T-helper 17 cell (primary cell): ENCODE results near the gene LONP1. TPM values are rescaled to one million over a fixed set of nuclear protein-coding genes. Genes with fewer than 3 reads are reported as not detected.
"Not testable (repeated sequence)": the region's sequence is repeated elsewhere in the genome, so short reads cannot be mapped to it uniquely, and the experiment has no call there.

ENCODE experiments used
- ATAC-seq: fragments of 150-1000 bp; cut with Tn5 transposase; 2 replicates; pipeline ENCODE4 v1.10.0; 2021; ENCODE audit warnings: mild to moderate bottlenecking, moderate library complexity
- DNase-seq, 3 donors: peaks; one replicate each; pipeline versions ENCODE4 v3.0.0 to v3.0.0-alpha.2; 2020 to 2021
- H3K9me3 ChIP-seq: one replicate; pipeline ENCODE4 v1.7.0; 2013; ENCODE audit warnings: low read length, mild to moderate bottlenecking; ENCODE audit not compliant: control insufficient read depth, poor library complexity, severe bottlenecking
- H3K27ac Mint-ChIP-seq: one replicate; pipeline ENCODE4 v1.8.0; 2022; ENCODE audit warnings: mild to moderate bottlenecking, moderate library complexity, mixed read lengths
- H3K27me3 Mint-ChIP-seq: one replicate; pipeline ENCODE4 v1.8.0; 2022; ENCODE audit warnings: mixed read lengths
- H3K36me3 Mint-ChIP-seq: one replicate; pipeline ENCODE4 v1.8.0; 2022; ENCODE audit warnings: low read depth, mixed read lengths
- H3K4me1 Mint-ChIP-seq: one replicate; pipeline ENCODE4 v1.8.0; 2022; ENCODE audit warnings: mild to moderate bottlenecking, mixed read lengths
- H3K4me3 Mint-ChIP-seq: one replicate; pipeline ENCODE4 v1.8.0; 2022; ENCODE audit warnings: mild to moderate bottlenecking, moderate library complexity, mixed read lengths
- total RNA-seq, 4 donors: library from RNA in 2 of 4; stranded (reverse) in 2 of 4; gene quantifications; one replicate each; pipeline ENCODE4 v1.2.3 and lab custom pipeline; 2022 to 2026

LONP1 gene
- total RNA-seq, 2 donors from 2014 or later, result 61.0 to 65.2 TPM

DNA sequence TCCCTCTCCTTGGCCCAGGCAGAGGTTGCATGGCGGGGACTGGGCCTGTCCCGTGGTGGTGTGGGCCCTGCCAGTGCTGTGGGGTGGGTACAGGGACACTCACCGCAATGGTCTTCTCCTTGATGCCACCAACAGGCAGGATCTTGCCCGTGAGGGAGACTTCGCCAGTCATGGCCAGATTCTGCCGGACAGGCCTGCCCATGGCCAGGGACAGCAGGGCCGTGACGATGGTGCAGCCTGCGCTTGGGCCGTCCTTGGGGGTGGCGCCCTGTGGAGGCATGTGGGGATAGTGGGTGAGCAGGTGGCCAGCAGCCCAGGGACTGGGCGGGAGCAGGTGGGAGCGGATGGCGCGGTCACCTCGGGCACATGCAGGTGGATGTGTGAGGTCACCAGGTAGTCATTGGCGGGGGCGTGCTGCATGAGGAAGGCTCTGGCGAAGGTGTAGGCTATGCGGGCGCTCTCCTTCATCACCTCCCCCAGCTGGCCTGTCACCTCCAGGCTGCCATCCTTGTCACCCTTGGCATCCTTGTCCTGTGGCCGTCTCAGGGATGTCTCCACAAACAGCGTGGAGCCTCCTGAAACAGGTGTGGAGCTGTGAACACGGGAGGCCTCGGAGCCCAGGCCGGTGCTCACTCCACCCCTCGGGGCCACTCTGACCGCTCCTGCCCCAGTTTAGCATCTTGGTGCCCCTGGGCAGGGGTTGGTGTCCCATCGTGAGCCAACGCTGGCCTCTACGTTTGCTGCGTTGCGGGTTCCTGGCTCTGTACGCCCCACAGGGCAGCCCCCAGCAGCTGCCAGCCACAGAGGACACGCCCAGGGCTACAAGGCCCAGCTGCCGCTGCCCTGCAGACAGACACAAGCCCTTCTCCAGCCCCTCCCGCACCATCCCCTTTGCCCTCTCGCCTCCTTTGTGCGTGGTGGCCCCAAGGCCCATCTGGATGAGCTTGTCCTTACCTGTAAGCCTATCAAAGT, 26.5 kb downstream of the LONP1 start:
- H3K4me3 Mint-ChIP-seq, result peak overlapping the region; percentile 52

DNA sequence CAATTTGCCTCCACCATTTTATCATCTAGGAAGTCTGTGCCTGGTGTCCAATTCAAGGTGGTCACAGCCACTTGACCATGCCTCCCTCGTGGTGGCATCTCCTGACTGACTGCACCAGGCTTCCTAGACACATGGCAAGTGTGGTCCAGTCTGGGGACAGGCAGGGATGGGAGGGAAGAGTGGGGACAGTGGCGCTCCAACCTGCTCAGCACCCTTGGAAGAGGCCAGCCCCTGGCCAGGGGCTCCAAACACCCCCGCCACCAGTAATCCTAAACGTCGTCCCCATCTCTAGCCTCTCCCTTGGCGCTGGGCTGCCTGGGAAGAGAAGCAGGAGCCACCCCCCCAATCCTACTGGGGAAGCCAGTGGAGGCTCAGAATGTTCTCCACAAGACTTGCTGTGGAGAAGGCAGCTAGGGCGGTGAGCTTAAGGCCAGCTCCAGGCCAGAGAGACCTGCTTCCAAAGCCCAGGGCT, 27.2 kb downstream of the LONP1 start:
- Mint-ChIP-seq H3K36me3 (no peaks in the 10 kb centered on the region), H3K4me3 (peak overlapping the region; percentile 52), H3K27me3 (no peaks in the 10 kb centered on the region), H3K4me1 (peaks cover 33% of the 10 kb centered on the region), H3K27ac (peak overlapping the region; percentile 97)
- DNase-seq (no peak), ATAC-seq (no peak)
- H3K9me3 ChIP-seq, result no peaks in the 10 kb centered on the region

More for the DNA sequence above, 26.5 kb downstream of the LONP1 start:
- peaks cover 29% of the 10 kb centered on the region for H3K4me1 Mint-ChIP-seq
- H3K9me3 ChIP-seq, result no peaks in the 10 kb centered on the region
- ATAC-seq, result no peak
- DNase-seq, result no peak
- H3K27me3 Mint-ChIP-seq, result no peaks in the 10 kb centered on the region
- peak overlapping the region; percentile 97 for H3K27ac Mint-ChIP-seq
- H3K36me3 Mint-ChIP-seq, result no peaks in the 10 kb centered on the region

DNA sequence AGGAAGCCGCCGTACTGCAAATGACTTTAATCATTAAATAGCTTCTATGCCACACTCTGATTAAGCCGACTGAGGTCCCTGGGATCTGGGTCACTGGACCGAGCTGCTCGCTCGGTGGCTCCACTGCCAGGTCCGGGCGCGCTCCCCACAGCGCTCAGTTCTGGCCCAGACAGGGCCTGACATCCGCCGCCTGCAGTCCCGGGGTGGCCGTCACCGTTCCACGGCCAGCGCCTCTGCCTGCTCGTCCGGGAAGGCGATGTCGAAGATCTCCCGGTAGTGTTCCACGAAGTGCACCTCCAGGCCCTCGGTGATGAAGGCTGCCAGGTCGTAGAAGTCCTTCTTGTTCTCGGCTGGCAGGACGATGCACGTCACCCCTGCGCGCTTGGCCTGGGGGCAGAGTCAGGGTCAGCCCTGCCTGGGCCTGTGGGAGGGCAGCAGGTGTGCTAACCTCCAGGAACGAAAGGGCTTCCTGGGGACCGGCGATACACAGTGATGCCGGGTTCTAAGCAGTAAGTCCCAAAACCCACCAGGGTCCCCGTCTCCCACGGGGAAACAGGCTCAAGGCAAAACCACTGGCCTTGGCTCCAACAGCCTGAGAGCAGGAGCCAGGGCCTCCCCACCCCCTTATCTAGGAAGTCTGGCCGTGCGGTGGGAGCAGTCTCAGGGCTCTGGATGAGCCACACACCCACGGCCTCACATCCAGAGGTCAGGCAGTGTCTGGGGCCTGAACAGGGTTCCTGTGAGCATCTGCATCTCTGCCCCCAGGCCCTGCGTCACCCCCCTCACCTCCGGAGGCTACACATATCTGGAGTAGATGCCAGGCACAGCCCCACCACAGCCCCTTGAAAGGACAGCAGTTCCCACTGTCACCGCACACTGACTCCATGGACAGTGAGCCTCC, 27.9 kb downstream of the LONP1 start:
- Mint-ChIP-seq H3K27me3 (no peaks in the 10 kb centered on the region), H3K36me3 (no peaks in the 10 kb centered on the region), H3K4me1 (peaks cover 33% of the 10 kb centered on the region), H3K4me3 (peak overlapping the region; percentile 96), H3K27ac (peak overlapping the region; percentile 97)
- ATAC-seq (no peak), DNase-seq (no peak)
- H3K9me3 ChIP-seq, result no peaks in the 10 kb centered on the region

DNA sequence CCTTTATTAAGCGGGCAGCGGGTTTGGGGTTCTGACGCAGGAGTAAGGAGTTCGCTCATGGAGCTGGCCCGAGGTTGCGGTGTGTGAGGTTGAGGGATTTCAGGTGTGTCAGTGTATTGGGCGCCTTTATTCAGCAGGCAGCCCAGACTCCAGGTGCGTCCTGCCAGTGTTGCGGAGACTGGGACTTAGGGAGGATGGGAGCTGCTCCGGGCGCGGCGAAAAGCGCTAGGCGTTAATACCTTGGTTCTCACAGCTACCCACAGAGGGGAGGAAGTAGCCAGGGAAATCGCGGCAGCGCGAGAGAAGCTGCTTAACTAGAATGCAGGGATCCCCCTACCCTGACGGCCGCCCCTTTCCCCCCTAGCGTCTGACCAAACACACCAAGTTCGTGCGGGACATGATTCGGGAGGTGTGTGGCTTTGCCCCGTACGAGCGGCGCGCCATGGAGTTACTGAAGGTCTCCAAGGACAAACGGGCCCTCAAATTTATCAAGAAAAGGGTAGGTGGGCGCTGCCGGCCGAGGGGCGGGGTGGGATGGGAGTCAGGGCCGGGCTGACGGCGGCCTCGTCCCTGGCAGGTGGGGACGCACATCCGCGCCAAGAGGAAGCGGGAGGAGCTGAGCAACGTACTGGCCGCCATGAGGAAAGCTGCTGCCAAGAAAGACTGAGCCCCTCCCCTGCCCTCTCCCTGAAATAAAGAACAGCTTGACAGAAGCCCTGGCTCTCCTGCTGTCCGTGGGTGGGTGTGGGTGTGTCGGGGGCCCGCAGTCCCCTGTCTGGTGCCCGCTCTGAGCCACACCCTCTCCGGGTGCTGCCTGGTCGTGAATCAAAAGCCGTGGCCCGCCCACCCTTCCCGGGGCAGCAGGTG, 28.8 kb downstream of the LONP1 start:
- peak in 1 of 3 donors; percentile 30 for DNase-seq
- H3K27ac Mint-ChIP-seq, result peak overlapping the region; percentile 97
- no peaks in the 10 kb centered on the region for H3K27me3 Mint-ChIP-seq
- H3K36me3 Mint-ChIP-seq, result no peaks in the 10 kb centered on the region
- H3K9me3 ChIP-seq, result no peaks in the 10 kb centered on the region
- H3K4me1 Mint-ChIP-seq, result peaks cover 33% of the 10 kb centered on the region
- H3K4me3 Mint-ChIP-seq, result peak overlapping the region; percentile 96
- ATAC-seq, result peak; percentile 24

DNA sequence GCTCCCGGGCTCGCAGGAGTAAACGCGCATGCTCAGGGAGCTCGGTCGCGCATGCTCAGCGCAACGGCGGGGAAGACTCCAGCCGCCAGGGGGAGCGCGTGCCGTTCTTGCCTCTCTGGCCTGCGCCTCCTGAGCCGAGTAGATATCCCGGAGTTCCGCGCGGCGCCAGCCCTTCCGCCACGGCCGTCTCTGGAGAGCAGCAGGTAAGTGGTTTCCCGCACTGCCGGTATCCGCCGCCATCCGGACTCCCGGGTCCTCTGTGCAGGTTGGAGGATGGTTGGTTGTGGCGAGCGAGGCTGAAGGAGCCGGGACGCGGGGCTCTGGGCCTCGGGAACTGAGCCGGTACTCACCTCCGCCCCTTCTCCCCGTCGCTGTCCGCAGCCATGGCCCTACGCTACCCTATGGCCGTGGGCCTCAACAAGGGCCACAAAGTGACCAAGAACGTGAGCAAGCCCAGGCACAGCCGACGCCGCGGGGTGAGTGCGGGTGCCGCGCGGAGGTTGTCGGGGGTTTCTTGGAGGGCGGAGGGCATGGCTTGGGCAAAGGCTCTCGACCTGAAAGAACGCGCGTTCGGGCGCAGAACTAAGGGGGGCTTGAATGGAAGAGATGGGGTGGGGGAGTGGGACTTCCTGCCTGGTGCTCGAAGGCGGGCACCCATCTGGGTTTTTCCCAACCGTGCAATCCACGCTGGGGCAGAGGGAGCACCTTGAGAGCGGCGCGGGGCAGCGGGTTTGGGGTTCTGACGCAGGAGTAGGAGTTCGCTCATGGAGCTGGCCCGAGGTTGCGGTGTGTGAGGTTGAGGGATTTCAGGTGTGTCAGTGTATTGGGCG, 29.6 kb downstream of the LONP1 start, which contains the start of gene RPL36:
Gene RPL36, plus strand, starts transcription at position 171 of the 830 bp plus-strand sequence. Its CDS starts 213 bp downstream, at position 384.
- Mint-ChIP-seq H3K4me3 (peak within 1 kb of the TSS; percentile 96), H3K36me3 (no peaks in the 10 kb centered on the region), H3K27ac (peak within 1 kb of the TSS; percentile 97), H3K4me1 (peaks cover 33% of the 10 kb centered on the region), H3K27me3 (no peaks in the 10 kb centered on the region)
- H3K9me3 ChIP-seq, result no peaks in the 10 kb centered on the region
- peak; percentile 96 to 100 (median 98) for DNase-seq
- ATAC-seq, result peak; percentile 71

DNA sequence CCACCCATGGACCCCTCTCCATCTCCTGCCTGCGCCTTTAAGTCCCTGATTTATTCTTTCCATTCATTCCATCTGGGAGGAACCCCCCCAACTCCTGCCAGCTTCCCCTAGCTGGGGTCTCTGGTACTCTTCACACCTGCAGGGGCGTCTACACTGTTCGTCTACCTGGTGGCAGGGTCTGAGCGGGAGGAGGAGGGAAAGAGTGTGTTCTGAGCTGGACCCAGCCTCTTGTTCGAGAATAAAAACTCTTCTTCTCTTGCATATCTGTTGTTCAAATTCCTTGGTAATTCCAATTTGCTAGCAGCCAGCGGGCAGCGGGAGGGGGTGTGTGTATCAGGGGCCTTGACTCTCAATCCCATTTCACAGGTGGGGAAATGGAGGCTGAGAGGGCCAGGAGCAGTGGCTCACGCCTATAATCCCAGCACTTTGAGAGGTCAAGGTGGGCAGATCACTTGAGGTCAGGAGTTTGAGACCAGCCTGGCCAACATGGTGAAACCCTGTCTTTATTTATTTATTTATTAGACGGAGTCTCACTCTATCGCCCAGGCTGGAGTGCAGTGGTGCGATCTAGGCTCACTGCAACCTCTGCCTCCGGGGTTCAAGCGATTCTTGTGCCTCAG, 31.6 kb downstream of the LONP1 start:
- Mint-ChIP-seq H3K27ac (peak overlapping the region; percentile 47), H3K4me3 (peak overlapping the region; percentile 81), H3K4me1 (peaks cover 30% of the 10 kb centered on the region)
- not testable (repeated sequence) for H3K27me3 Mint-ChIP-seq, H3K36me3 Mint-ChIP-seq, ATAC-seq, H3K9me3 ChIP-seq, DNase-seq

DNA sequence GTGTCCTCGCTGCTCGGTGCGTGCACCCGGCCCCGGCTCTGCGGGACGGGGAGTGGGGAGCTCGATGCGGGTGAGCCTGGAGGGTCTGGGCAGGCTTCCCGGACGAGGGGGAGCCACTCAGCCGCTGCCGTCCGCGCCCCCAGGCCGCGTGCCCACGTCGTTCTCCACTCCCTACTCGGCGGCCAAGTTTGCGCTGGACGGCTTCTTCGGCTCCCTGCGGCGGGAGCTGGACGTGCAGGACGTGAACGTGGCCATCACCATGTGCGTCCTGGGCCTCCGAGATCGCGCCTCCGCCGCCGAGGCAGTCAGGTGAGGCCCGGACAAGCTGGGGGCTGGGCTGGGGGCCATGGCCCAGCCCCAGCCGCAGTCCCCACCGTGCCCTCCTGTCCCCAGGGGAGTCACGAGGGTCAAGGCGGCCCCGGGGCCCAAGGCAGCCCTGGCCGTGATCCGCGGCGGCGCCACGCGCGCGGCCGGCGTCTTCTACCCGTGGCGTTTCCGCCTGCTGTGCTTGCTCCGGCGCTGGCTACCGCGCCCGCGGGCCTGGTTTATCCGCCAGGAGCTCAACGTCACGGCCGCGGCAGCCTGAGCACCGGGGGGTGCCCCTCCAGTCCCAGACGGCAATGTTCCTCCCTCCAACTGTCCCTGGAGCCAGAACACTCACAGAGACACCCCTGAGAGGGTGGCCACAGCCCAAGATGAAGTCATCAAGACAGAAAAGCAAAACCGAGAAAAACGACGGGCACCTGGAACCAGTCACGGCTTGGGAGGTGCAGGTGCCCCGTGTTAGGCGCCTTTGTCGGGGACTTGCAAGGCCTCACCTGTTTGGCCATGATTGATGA, 32.4 kb downstream of the LONP1 start:
- Mint-ChIP-seq H3K36me3 (no peaks in the 10 kb centered on the region), H3K4me1 (peaks cover 24% of the 10 kb centered on the region), H3K27ac (peak overlapping the region; percentile 11), H3K27me3 (no peaks in the 10 kb centered on the region), H3K4me3 (peak overlapping the region; percentile 84)
- DNase-seq (no peak), ATAC-seq (no peak)
- no peaks in the 10 kb centered on the region for H3K9me3 ChIP-seq

DNA sequence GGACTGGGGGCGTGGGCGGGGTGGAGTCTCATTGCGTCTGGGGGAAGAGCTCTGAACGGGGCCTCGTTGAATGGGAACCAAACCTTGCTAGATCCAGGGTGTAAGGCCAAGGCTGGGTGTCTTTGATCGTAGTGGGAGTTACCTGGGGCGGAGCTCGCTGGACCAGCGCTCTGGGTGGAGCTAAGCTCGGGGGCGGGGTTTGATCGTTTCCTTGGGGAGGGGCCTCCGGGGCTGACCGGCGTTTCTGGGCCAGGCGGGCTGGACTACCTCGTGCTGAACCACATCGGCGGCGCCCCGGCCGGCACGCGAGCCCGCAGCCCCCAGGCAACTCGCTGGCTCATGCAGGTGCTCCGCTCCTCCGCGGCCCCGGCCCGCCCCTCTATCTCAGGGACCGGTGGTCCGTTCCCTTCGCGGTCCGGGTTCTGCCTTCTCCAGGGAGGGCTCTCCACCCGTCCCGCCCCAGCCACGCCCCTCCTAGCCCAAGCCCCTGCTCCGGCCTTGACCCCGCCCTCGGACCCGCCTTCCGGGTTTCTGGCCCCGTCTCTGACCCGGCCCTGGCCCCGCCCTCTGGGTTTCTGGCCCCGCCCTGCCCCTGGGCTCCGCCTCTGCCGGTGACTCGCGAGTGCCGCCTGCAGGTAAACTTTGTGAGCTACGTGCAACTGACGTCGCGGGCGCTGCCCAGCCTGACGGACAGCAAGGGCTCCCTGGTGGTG, 33.1 kb downstream of the LONP1 start:
- no peaks in the 10 kb centered on the region for H3K36me3 Mint-ChIP-seq
- H3K27ac Mint-ChIP-seq, result peak overlapping the region; percentile 11
- ATAC-seq (peak; percentile 59), DNase-seq (peak; percentile 87 to 94 (median 92))
- no peaks in the 10 kb centered on the region for H3K9me3 ChIP-seq
- H3K4me3 Mint-ChIP-seq, result peak overlapping the region; percentile 84
- no peaks in the 10 kb centered on the region for H3K27me3 Mint-ChIP-seq
- peaks cover 25% of the 10 kb centered on the region for H3K4me1 Mint-ChIP-seq

DNA sequence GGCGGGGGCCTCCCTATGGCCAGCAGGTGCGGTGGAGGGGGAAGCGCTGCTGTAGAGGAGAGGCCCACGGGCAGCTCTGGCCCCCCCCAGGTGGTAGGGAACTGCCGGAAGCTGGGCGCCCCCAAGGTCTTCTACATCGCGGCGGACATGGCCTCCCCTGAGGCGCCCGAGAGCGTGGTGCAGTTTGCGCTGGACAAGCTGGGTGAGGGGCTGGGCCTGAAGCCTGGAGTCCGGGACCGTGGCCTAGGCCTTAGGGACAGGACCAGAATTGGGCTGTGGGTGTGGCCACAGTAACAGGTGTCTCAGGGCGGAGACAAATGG, 33.7 kb downstream of the LONP1 start:
- ATAC-seq (no peak), DNase-seq (no peak)
- H3K27ac Mint-ChIP-seq, result peak overlapping the region; percentile 11
- peak overlapping the region; percentile 84 for H3K4me3 Mint-ChIP-seq
- no peaks in the 10 kb centered on the region for H3K27me3 Mint-ChIP-seq
- H3K9me3 ChIP-seq, result no peaks in the 10 kb centered on the region
- no peaks in the 10 kb centered on the region for H3K36me3 Mint-ChIP-seq
- peaks cover 30% of the 10 kb centered on the region for H3K4me1 Mint-ChIP-seq

DNA sequence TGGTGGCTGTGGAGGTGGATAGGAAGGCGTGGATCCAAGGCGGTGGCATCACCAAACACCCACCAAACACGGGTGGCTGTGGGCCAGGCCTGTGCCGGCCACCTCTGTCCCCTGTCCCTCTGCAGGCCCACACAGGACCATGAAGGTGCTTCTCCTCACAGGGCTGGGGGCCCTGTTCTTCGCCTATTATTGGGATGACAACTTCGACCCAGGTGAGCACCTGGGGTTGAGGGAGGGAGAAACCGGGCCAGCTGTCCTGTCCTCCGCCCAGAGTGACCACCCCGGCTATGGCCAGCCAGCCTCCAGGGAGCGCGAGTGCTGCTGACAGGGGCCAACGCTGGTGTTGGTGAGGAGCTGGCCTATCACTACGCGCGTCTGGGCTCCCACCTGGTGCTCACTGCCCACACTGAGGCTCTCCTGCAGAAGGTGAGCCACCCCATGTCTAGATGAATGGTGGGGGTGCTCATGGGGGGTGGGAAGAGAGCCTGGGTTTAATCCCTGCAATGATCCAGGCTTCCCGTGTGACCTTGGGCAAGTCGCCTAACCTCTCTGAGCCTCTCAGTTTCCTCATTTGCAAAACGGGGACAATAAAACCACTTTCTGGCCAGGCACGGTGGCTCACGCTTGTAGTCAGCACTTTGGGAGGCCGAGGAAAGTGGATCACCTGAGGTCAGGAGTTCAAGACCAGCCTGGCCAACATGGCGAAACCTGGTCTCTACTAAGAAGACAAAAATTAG, 35.1 kb downstream of the LONP1 start:
- Mint-ChIP-seq H3K4me3 (no peak overlapping the region), H3K36me3 (no peaks in the 10 kb centered on the region), H3K4me1 (peaks cover 25% of the 10 kb centered on the region), H3K27me3 (no peaks in the 10 kb centered on the region), H3K27ac (peak overlapping the region; percentile 10)
- no peaks in the 10 kb centered on the region for H3K9me3 ChIP-seq
- ATAC-seq (no peak), DNase-seq (no peak)
